Kidney (tissue), 14 donors: ENCODE data around the gene RUVBL2. TPM values are rescaled to one million over a fixed set of nuclear protein-coding genes. Genes with fewer than 3 reads are reported as not detected.

Experiments
- DNase-seq, 5 donors: peaks; one replicate each; pipeline ENCODE4 v3.0.0-alpha.2; 2013 to 2020
- FAIRE-seq: peaks from 2 replicates; lab custom pipeline; 2012; peaks lifted over from hg19 to GRCh38; lab: Jason Lieb, UNC
- H3K27ac ChIP-seq, 2 donors: one replicate each; pipeline ENCODE4 v1.7.0; 2013; ENCODE audit warnings: low read depth in 2 of 2, low read length in 2 of 2, inconsistent platforms in 1 of 2
- H3K27me3 ChIP-seq: one replicate; pipeline ENCODE4 v1.7.1; 2013; ENCODE audit warnings: low read length, inconsistent platforms; ENCODE audit not compliant: control insufficient read depth, insufficient read depth
- H3K36me3 ChIP-seq, 3 donors: one replicate each; pipeline versions ENCODE4 v1.7.0 to v1.7.1; 2013; ENCODE audit warnings: low read length in 3 of 3, control low read depth in 1 of 3, inconsistent platforms in 1 of 3; ENCODE audit not compliant: insufficient read depth in 3 of 3, control insufficient read depth in 2 of 3
- H3K4me1 ChIP-seq, 3 donors: one replicate each; pipeline versions ENCODE4 v1.7.0 to v1.7.1; 2013; ENCODE audit warnings: low read length in 3 of 3, inconsistent platforms in 1 of 3, low read depth in 1 of 3; ENCODE audit not compliant: control insufficient read depth in 2 of 3, insufficient read depth in 2 of 3
- H3K4me3 ChIP-seq, 3 donors: one replicate each; pipeline versions ENCODE4 v1.7.0 to v1.8.1; 2013; ENCODE audit warnings: low read length in 3 of 3, control low read depth in 1 of 3, inconsistent platforms in 1 of 3
- H3K9ac ChIP-seq, 3 donors: one replicate each; pipeline versions ENCODE4 v1.7.0 to v1.7.1; 2013; ENCODE audit warnings: low read length in 3 of 3, control low read depth in 1 of 3, inconsistent platforms in 1 of 3
- H3K9me3 ChIP-seq, 3 donors: one replicate each; pipeline versions ENCODE4 v1.7.0 to v1.7.1; 2013; ENCODE audit warnings: low read length in 3 of 3, control low read depth in 1 of 3, inconsistent platforms in 1 of 3; ENCODE audit not compliant: control insufficient read depth in 2 of 3, insufficient read depth in 1 of 3
- intact Hi-C: fragments of 100-400 bp; cut with DNase I; formaldehyde crosslinking; loops from one replicate; pipeline ENCODE4 v1.11.1; 2022
- polyA plus RNA-seq: library from polyadenylated mRNA; stranded (reverse); fragments of 350-450 nt; fragmentation: Illumina TruSeq; extraction: RNeasy Lipid Tissue Mini Kit (QIAGEN cat#74804); gene quantifications from one replicate; pipeline ENCODE4 v1.2.3, GENCODE V29; 2014; ENCODE audit warnings: low read depth, low replicate concordance; ENCODE audit not compliant: insufficient read depth
- total RNA-seq: library from RNA; stranded (reverse); fragmentation: NEBNext Ultra II Directional; extraction: Animal tissue kit (Norgen Biotek cat#: 25700); gene quantifications from one replicate; pipeline ENCODE4 v1.2.1, GENCODE V29; 2021
- TF ChIP-seq, protein P1 (sequence below): IDR thresholded peaks from 3 replicates; pipeline ENCODE4 v1.5.1; 2012; ENCODE audit warnings: mild to moderate bottlenecking, moderate library complexity, borderline replicate concordance; ENCODE audit not compliant: insufficient read depth; ENCODE audit errors: extremely low read depth
- donor health status: control.
- donor health status: control.
- donor health status: control.
- donor health status: control.
- donor health status: control.
- donor health status: DM: yes; HTN: yes; CAD: no.
- donor health status: Normal renal cell carcinoma (clear cell type).

RUVBL2 gene
- total and polyA plus RNA-seq, 2 donors from 2014 or later, result 57.0 to 83.6 TPM

DNA sequence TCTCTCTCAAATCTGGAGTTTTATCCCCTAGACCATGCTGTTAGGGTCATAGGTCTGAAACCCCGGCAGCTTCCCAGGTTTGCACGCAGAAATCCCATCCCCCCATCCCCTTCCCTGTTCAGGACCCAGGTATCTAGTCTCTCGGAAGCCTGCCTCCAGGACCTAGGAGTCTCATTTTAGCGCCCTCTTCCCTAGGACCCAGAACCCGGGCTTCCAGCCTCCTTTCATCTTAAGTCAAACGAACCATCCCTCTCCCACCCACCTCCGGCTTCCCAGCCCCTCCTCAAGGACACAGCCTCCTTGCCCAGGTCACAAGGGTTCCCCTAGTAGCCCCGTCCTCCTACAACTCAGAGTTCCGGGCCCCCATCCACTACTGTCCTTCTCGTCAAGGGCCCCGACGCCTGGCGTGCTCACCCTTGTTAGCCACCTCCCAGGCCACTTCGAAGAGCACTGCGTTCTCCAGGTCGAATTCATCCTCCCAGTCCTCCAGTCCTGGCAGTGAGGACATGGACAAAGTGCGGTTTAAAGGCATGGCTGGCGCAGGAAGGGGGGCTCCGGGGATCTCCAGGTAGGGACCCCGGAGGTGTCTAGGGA is 1.0 kb upstream of the RUVBL2 start:
- Histone ChIP-seq H3K4me3 (peak overlapping the region; percentile 72 to 97 (median 78)), H3K9me3 (no peaks in the 10 kb centered on the region), H3K36me3 (peaks cover 0 to 4% (median 2%) of the 10 kb centered on the region in 3 donors), H3K27ac (peak overlapping the region; percentile 87 to 95), H3K27me3 (no peaks in the 10 kb centered on the region), H3K9ac (peak overlapping the region; percentile 65 to 99 (median 81)), H3K4me1 (peaks cover 0 to 27% (median 11%) of the 10 kb centered on the region in 3 donors)
- DNase-seq (no peak), FAIRE-seq (no peak)
- intact Hi-C loops, result no loop called here
- TF ChIP-seq, protein P1, sequence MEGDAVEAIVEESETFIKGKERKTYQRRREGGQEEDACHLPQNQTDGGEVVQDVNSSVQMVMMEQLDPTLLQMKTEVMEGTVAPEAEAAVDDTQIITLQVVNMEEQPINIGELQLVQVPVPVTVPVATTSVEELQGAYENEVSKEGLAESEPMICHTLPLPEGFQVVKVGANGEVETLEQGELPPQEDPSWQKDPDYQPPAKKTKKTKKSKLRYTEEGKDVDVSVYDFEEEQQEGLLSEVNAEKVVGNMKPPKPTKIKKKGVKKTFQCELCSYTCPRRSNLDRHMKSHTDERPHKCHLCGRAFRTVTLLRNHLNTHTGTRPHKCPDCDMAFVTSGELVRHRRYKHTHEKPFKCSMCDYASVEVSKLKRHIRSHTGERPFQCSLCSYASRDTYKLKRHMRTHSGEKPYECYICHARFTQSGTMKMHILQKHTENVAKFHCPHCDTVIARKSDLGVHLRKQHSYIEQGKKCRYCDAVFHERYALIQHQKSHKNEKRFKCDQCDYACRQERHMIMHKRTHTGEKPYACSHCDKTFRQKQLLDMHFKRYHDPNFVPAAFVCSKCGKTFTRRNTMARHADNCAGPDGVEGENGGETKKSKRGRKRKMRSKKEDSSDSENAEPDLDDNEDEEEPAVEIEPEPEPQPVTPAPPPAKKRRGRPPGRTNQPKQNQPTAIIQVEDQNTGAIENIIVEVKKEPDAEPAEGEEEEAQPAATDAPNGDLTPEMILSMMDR, result no peak

DNA sequence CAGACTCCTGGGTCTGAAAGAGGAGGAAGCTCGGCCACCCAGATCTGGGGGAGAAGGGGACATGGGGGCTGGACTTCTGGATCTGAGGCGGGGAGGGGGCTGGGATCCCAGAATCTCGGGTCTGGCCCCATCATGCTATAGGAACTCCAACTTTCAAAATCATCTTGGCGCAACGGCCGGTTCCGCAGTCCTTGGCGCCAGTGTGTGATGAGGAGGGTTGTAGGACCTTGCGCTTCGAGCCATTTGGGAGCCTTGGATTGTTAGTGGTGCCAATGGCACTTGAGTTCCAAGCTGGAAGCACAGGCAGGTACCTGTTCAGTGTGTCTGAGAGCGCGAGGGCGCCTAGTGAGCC is 324 bp downstream of the RUVBL2 start:
- Histone ChIP-seq H3K27me3 (no peaks in the 10 kb centered on the region), H3K27ac (peak overlapping the region; percentile 39 to 99), H3K36me3 (no peaks in the 10 kb centered on the region), H3K9ac (peak overlapping the region; percentile 11 to 87 (median 82)), H3K4me3 (peak overlapping the region; percentile 56 to 97 (median 88)), H3K9me3 (no peaks in the 10 kb centered on the region), H3K4me1 (peaks cover 0 to 27% (median 11%) of the 10 kb centered on the region in 3 donors)
- FAIRE-seq (no peak), DNase-seq (no peak)
- TF ChIP-seq, protein P1, result no peak
- intact Hi-C loops, result no loop called here

DNA sequence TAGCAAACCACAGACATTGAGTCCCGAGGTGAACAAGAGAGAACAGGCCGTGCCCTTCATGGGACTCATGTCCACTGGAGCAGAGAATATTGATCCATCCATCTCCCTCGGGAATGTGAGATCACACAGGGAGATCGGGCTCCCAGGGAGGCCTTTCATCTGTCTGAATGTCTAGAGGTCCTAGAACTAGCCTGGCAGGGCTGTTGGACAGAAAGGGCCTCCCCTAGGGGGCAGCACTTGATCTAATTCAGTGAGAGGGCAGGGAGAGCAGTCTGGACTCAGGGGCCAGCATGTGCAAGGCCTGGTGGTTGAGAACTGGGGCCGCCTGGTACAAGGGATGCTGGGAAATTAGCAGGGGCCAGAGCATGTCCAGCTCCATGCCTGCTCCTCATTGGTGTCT is 4.3 kb downstream of the RUVBL2 start:
- H3K4me1 ChIP-seq, result peaks cover 0 to 9% (median 6%) of the 10 kb centered on the region in 3 donors
- intact Hi-C loops, result no loop called here
- H3K9me3 ChIP-seq, result no peaks in the 10 kb centered on the region
- no peaks in the 10 kb centered on the region for H3K27me3 ChIP-seq
- TF ChIP-seq, protein P1, result peak; percentile 28
- FAIRE-seq (no peak), DNase-seq (peak in 1 of 5 donors; percentile 34)
- H3K36me3 ChIP-seq, result no peaks in the 10 kb centered on the region
- no peak overlapping the region for H3K27ac ChIP-seq
- H3K4me3 ChIP-seq, result no peak overlapping the region
- H3K9ac ChIP-seq, result no peak overlapping the region
